GM19455 (cell line): ENCODE measurements around the gene HTR7.
A peak's percentile ranks its signal among the peaks of the same experiment; 100 is the strongest.
"Not testable (repeated sequence)": the region's sequence is repeated elsewhere in the genome, so short reads cannot be mapped to it uniquely, and the experiment has no call there.

Experiments used
- ATAC-seq: cut with Tn5 transposase; IDR thresholded peaks from one replicate; pipeline ENCODE4 v1.9.1; 2021; ENCODE audit not compliant: unreplicated experiment

Gene HTR7

DNA sequence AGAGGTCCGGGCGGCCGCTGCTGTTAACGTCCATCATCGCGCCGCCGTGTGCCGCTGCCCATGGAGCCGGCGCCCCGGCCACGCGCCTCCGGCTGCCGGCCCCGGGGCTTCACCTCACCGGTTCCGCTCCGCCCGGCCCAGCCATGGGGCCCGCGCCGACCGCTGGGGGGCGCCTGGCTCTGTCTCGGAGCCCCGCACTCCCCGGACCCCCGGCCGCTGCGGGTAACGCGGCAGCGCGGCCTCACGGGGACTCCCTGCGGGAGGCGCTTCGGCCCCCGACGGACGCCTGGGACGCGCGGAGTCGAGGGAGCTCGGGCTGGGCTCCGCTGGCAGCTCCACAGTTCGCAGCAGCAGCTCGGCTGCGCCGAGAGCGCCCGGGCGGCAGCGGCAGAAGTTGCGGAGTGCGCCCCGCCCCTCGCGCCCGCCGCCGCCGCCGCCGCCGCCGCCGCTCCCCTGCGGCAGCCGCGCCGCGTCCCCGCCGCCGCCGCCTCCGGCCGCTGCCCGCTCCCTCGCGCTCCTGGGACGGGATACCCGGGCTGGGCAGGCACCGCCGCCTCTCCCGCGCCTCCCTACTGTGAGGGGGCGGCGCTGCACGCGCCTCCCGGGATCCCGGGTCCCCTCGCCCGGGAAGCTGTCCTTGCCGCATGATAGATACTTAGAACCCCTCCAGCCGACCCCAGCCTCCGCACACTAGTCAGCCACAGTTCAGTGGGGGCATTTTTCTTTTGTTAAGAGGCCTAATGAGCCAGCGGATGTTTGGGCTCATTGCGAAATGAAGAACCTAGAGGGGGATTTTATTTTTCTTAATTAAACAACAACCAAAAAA is at the start of gene HTR7:
Gene HTR7 (minus strand): TSS at position 405 of the 826 bp plus-strand sequence. CDS start 368 bp downstream, at position 37.
- peak; percentile 63 for ATAC-seq

DNA sequence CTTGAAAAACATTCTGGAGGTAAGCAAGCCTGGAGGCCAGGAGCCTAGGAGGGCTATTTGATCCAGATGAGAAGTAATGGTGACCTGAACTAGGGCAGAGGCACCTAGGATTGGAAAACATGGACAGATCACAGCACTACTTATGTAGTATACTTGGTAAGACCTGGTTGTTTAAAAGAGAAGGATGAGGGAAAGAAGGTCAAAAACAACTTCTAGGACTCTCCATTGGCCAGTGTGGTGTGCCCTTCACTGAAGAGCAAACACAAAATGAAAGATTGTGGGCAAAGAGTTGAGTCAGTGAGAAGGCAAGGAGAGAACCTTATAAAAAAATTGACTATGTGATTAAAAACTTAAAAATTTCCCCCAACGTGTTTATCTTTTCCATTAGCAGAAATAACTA is 48.8 kb upstream of the HTR7 start:
- ATAC-seq: no peak

DNA sequence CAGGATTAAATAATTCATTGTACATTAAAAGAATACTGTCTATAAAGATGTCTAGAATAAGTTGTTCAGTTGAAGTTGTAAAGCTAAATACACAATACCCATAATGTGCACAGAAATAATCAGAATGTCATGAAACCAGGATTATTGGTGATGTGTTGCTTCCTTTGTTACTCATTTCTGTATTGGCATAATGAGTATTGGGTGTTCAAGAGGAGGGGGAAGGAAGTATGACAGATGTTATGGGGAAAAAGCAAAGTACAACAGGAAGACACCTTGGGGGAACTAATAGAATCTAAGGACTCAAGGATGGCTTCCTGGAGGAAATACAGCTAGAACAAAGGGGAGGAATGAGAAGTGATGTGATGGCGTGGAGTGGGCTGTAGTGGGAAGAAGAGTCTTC is 48.1 kb upstream of the HTR7 start:
- no peak for ATAC-seq

DNA sequence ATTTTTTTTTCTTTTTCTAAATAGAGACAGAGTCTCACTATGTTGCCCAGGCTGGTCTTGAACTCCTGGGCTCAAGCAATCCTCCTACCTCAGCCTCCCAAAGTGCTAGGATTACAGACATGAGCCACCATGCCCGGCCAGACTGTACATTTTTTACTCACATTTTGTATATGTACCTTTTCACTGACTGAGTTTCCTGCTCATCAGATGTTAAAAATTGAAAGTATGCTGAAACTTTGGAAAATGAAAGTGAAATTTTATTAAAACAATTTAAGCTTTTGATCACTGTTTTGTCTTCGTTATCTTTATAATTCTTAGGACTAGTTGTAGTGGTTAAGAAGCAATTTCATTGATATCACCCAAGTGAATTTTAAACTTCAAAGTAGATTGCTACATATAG is 39.1 kb upstream of the HTR7 start:
- ATAC-seq: not testable (repeated sequence)

DNA sequence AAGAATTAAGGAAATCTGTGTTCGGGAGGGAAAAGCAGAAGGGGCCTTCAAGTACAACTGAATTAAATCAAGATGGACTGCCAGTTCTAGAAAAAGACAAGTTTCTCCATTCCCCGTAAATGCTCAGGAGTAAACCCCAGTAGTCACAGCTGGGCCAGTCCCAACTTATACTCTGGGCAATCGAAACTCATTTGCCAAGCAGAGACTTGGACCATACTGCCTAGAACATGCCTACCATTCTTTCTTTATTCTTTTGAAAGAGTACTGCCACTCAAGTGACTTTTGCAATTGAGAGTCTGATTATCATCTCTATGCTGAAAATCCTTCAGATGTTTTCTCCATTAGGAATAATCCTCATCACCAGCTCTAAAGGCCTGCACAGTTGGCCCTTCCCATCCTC is 35.4 kb upstream of the HTR7 start:
- ATAC-seq: no peak

DNA sequence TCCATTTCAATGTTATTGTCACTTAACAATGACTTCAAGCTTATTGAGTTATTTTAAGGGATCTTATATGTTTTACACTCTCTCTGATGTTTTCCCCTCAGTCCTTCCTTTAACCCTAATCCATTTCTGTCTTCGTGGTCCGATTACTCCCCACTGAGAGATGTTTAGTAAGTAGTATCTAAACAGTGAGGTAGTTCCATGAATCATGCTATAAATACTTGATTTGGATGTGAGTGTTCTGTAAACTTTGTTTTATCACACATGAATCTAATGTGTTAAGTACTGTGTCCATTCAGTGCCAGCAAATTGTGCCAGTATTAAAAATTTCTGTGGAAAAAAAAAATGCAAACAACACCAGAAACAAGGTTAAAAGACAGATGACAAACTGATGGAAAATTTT is 32.5 kb upstream of the HTR7 start:
- ATAC-seq: no peak

GRCh38 chr10:90889636-90890035 is 31.8 kb upstream of the HTR7 start:
- no peak for ATAC-seq

DNA sequence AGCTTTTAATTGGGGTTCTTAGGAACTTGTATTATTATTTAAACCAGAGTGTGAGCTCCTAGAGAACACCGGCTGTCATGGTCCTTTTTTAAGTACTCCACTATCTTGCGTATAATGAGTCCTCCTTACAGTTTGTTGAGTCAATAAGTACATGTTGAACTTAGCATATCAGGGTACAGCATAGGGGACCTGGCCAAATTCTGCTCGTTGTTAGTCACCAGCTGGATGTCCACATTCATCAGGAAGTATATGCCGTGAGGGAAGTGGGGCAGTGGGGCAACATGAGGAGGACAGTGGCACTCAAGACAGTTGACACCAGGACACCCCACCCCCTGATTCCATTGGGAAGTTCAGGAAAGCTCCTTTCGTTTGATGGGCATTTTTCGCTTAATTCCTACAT is 30.5 kb upstream of the HTR7 start:
- no peak for ATAC-seq

GRCh38 chr10:90887555-90887954 is 29.7 kb upstream of the HTR7 start:
- ATAC-seq: no peak

GRCh38 chr10:90885176-90885575 is 27.3 kb upstream of the HTR7 start:
- no peak for ATAC-seq

- no peak for ATAC-seq
Observed at GRCh38 chr10:90884431-90884830, 26.6 kb upstream of the HTR7 start.

DNA sequence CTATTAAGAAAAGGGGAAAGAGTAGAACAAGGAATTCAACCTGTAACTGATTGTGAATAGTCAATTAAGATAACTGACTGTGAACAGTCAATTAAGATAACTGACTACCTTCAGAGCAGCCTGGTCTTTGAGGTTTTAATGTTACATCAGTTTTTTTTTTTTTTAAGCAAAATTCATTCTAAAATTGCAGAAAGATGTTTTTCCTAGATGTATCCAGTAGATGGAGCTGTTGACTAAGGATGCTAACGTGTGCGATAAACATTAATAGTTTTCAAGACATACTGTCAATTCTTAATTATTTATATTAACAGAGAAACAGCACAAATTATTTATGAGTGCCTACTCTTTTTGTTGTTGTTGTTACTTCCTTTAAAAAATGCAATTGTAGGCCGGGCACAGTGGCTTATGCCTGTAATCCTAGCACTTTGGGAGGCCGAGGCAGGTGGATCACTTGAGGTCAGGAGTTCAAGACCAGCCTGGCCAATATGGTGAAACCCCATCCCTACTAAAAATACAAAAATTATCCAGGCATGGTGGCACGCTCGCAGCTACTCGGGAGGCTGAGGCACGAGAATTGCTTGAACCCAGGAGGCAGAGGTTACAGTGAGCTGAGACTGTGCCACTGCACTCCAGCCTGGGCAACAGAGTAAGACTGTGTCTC is 22.4 kb upstream of the HTR7 start:
- ATAC-seq: not testable (repeated sequence)

DNA sequence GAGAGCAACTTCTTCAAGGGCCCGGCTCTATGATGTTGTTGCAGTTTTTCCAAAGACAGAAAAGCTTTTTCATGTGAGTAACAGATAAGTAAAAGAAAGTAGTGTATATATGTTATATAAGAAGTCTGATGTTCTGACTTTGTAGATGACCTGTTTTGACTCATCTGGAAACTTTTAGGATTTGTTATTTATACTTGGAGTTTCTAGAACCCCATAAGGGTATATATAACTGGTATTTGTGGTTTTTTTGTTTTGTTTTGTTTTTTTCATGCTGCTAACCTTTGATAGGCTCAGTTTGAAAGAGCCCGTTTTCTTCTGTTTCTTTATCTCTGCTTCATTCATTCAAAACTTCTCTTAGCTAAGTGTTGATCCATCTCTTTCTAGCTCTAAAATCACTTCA is 21.2 kb upstream of the HTR7 start:
- ATAC-seq: no peak

GRCh38 chr10:90872648-90873020 is 14.8 kb upstream of the HTR7 start:
- ATAC-seq: no peak

DNA sequence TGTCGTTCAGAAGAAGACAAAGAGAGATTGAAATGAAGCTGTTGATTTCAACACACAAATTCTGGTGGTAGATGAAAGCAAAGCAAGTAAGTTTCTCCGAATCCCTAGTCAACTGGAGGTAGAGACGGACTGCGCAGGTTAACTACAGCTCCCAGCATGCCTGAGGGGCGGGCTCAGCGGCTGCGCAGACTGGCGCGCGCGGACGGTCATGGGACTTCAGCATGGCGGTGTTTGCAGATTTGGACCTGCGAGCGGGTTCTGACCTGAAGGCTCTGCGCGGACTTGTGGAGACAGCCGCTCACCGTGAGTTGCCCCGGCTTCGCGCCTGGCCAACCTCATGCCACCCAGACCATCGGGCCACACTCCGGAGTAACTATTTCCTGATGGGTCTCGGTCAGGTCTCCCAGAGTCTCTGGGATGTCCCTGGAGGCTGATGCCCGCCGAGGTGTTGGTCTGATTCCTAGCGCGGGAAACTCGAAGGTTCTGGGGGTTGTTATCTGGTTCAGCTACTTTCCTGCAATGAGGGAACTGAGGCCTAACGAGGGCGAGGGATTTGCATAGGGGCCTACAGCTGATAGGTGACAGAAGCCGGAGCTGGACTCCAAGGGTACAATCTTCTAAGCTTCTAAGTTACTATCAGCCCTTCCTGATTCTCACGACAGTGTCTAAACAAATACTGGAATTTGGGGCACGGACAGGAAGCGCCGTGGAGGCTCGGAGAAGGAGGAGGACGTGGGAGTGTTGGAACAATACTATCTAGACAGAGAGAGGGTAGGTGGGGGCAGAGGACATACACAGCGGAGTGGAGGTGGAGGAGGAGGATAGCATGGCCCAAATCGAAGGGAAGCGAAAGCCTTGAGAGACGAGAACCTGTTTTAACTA is 14.2 kb upstream of the HTR7 start, which contains the start of gene RPP30:
Gene RPP30 (plus strand): TSS at position 209 of the 882 bp plus-strand sequence. CDS start 13 bp downstream, at position 222.
- peak; percentile 96 for ATAC-seq

- peak; percentile 68 for ATAC-seq
Observed at GRCh38 chr10:90871279-90871765, 13.5 kb upstream of the HTR7 start.

- no peak for ATAC-seq
Observed at GRCh38 chr10:90866050-90866598, 8.3 kb upstream of the HTR7 start.

GRCh38 chr10:90865401-90865800 is 7.6 kb upstream of the HTR7 start:
- no peak for ATAC-seq

DNA sequence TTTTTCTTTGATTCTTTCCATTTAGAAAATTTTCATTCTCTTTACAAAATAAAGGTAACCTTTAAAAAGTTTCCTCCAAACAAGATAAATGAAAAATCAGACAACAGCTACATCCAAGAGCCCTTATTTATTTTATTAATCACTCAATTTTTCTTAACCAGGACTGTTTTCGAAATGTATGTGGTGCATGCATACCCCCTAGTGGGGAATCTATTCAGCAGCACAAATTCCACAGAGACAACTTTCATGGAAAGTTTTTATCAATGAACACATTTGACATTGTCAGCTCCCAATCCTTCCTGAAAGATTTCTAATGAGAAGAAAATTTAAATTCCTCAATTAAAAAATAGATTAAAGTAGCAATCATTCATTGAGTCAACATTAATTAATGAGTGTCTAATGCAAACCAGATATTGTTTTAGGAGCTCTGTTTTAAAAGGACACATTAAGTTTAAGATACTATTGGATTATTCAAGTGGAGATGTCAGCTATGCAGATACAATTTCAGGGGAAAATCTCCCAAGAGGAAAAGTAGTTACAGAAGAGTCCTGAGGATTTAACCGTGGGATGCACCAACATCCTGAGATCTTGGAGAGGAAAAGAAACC is 5.2 kb upstream of the HTR7 start:
- ATAC-seq: no peak

DNA sequence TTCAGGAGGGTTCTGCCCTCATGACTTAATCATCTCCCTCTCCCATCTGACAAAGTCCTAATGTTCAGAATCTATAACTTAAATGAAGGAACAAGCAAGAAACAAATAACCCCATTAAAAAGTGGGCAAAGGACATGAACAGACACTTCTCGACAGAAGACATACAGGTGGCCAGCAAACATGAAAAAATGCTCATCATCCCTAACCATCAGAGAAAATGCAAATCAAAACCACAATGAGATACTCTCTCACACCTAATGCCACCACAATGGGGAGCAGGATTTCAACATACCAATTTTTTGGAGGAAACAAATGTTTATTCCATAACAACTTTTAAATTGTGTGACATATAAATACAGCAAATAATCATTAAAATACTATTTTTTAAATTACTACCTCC is 3.0 kb upstream of the HTR7 start:
- no peak for ATAC-seq
